NCI-H748 (cell line): ENCODE results near the gene AATK.
"Not testable (repeated sequence)": the region's sequence is repeated elsewhere in the genome, so short reads cannot be mapped to it uniquely, and the experiment has no call there.

Source experiments
- DNase-seq: peaks from one replicate; lab custom pipeline; 2025; ENCODE audit not compliant: unreplicated experiment; lab: John Stamatoyannopoulos, UW

The AATK gene

GRCh38 chr17:81161972-81162371 is 4.0 kb downstream of the AATK start:
- DNase-seq = no peak

GRCh38 chr17:81161536-81161935 is 4.5 kb downstream of the AATK start:
- no peak for DNase-seq

- peak; percentile 19 for DNase-seq
Observed at GRCh38 chr17:81160747-81161453, 5.1 kb downstream of the AATK start.

- DNase-seq = no peak
Observed at GRCh38 chr17:81160306-81160705, 5.7 kb downstream of the AATK start.

- no peak for DNase-seq
Observed at GRCh38 chr17:81159611-81160265, 6.3 kb downstream of the AATK start.

- no peak for DNase-seq
Observed at GRCh38 chr17:81158688-81159590, 7.1 kb downstream of the AATK start.

GRCh38 chr17:81157848-81158687 is 8.0 kb downstream of the AATK start:
- no peak for DNase-seq

GRCh38 chr17:81156866-81157805 is 8.9 kb downstream of the AATK start:
- no peak for DNase-seq

- no peak for DNase-seq
Observed at GRCh38 chr17:81154961-81155360, 11.1 kb downstream of the AATK start.

- DNase-seq = not testable (repeated sequence)
Observed at GRCh38 chr17:81154016-81154415, 12.0 kb downstream of the AATK start.

GRCh38 chr17:81153340-81153803 is 12.6 kb downstream of the AATK start:
- no peak for DNase-seq

- DNase-seq = no peak
Observed at GRCh38 chr17:81152288-81152828, 13.7 kb downstream of the AATK start.

GRCh38 chr17:81151278-81151677 is 14.7 kb downstream of the AATK start:
- DNase-seq = no peak

GRCh38 chr17:81150377-81151077 is 15.5 kb downstream of the AATK start:
- no peak for DNase-seq

- DNase-seq = no peak
Observed at GRCh38 chr17:81148986-81149533, 17.0 kb downstream of the AATK start.

GRCh38 chr17:81148571-81148970 is 17.4 kb downstream of the AATK start:
- DNase-seq = no peak

GRCh38 chr17:81147701-81148100 is 18.3 kb downstream of the AATK start:
- no peak for DNase-seq

GRCh38 chr17:81146208-81146607 is 19.8 kb downstream of the AATK start:
- DNase-seq = not testable (repeated sequence)
